ENCODE measurements around the gene MGAT4C. TPM values are rescaled to one million over a fixed set of nuclear protein-coding genes. Genes with fewer than 3 reads are reported as not detected.

MGAT4C gene
- total RNA-seq, 4 donors from 2014 or later, result 0.15 to 1.1 (median 0.60) TPM

- H3K4me1 ChIP-seq, result no peaks in the 10 kb centered on the region
- 83 to 93% methylated on average over 2 of the region's 2 CpGs for WGBS, 2 donors (ENCODE audit: low coverage in 1 of 2)
- H3K36me3 ChIP-seq, result no peaks in the 10 kb centered on the region
- ATAC-seq, result no peak
- H3K27me3 ChIP-seq, result no peaks in the 10 kb centered on the region
- no peak overlapping the region for H3K27ac ChIP-seq
- no peak for TF ChIP-seq CTCF (IDR thresholded peaks at IDR 0.05)
- no peak for TF ChIP-seq POLR2AphosphoS5 (IDR thresholded peaks at IDR 0.05)
- no peak for TF ChIP-seq POLR2A (IDR thresholded peaks at IDR 0.05)
- no peak for TF ChIP-seq EP300 (IDR thresholded peaks at IDR 0.05)
- H3K9me3 ChIP-seq, result peaks cover 0 to 8% (median 0%) of the 10 kb centered on the region in 3 donors
- H3K4me3 ChIP-seq, result no peak overlapping the region
Observed at GRCh38 chr12:86229772-86230171, 26.4 kb downstream of the MGAT4C start.

GRCh38 chr12:86228656-86229055, 27.5 kb downstream of the MGAT4C start:
- H3K36me3 ChIP-seq, result no peaks in the 10 kb centered on the region
- ATAC-seq, result no peak
- H3K27me3 ChIP-seq, result no peaks in the 10 kb centered on the region
- no peaks in the 10 kb centered on the region for H3K4me1 ChIP-seq
- no peak overlapping the region for H3K27ac ChIP-seq
- TF ChIP-seq EP300 (IDR thresholded peaks at IDR 0.05), result no peak
- TF ChIP-seq POLR2A (IDR thresholded peaks at IDR 0.05), result no peak
- TF ChIP-seq CTCF (IDR thresholded peaks at IDR 0.05), result no peak
- no peak for TF ChIP-seq POLR2AphosphoS5 (IDR thresholded peaks at IDR 0.05)
- H3K9me3 ChIP-seq, result peaks cover 0 to 8% (median 0%) of the 10 kb centered on the region in 3 donors
- H3K4me3 ChIP-seq, result no peak overlapping the region

- Histone ChIP-seq H3K4me1 (no peaks in the 10 kb centered on the region), H3K27me3 (no peaks in the 10 kb centered on the region), H3K36me3 (no peaks in the 10 kb centered on the region), H3K9me3 (peaks cover 0 to 8% (median 0%) of the 10 kb centered on the region in 3 donors), H3K27ac (no peak overlapping the region), H3K4me3 (no peak overlapping the region)
- 89 to 96% methylated on average over 3 of the region's 3 CpGs for WGBS, 2 donors (ENCODE audit: low coverage in 1 of 2)
- no peak for ATAC-seq
- no peak for TF ChIP-seq EP300 (IDR thresholded peaks at IDR 0.05)
Observed at GRCh38 chr12:86226481-86226880, 29.7 kb downstream of the MGAT4C start.

GRCh38 chr12:86216591-86216990, 39.6 kb downstream of the MGAT4C start:
- H3K27me3 ChIP-seq, result no peaks in the 10 kb centered on the region
- ATAC-seq, result no peak
- H3K4me3 ChIP-seq, result no peak overlapping the region
- H3K36me3 ChIP-seq, result no peaks in the 10 kb centered on the region
- H3K4me1 ChIP-seq, result no peaks in the 10 kb centered on the region
- no peak for TF ChIP-seq EP300 (IDR thresholded peaks at IDR 0.05)
- no peak for TF ChIP-seq CTCF (IDR thresholded peaks at IDR 0.05)
- TF ChIP-seq POLR2AphosphoS5 (IDR thresholded peaks at IDR 0.05), result no peak
- no peak for TF ChIP-seq POLR2A (IDR thresholded peaks at IDR 0.05)
- WGBS, 2 donors (ENCODE audit: low coverage in 1 of 2), result 46 to 58% methylated on average over 2 of the region's 2 CpGs
- H3K9me3 ChIP-seq, result no peaks in the 10 kb centered on the region
- H3K27ac ChIP-seq, result no peak overlapping the region

- Histone ChIP-seq H3K4me3 (no peak overlapping the region), H3K36me3 (no peaks in the 10 kb centered on the region), H3K27ac (no peak overlapping the region), H3K4me1 (no peaks in the 10 kb centered on the region), H3K9me3 (no peaks in the 10 kb centered on the region), H3K27me3 (no peaks in the 10 kb centered on the region)
- WGBS, 2 donors (ENCODE audit: low coverage in 1 of 2), result 77 to 86% methylated on average over 2 of the region's 2 CpGs
- TF ChIP-seq EP300 (IDR thresholded peaks at IDR 0.05) (no peak), POLR2A (IDR thresholded peaks at IDR 0.05) (no peak), CTCF (IDR thresholded peaks at IDR 0.05) (no peak), POLR2AphosphoS5 (IDR thresholded peaks at IDR 0.05) (no peak)
- no peak for ATAC-seq
Observed at GRCh38 chr12:86213012-86213411, 43.2 kb downstream of the MGAT4C start.
